H1 (cell line): Measurements from ENCODE around the gene TMEM266. TPM values are rescaled to one million over a fixed set of nuclear protein-coding genes. Genes with fewer than 3 reads are reported as not detected.

ENCODE experiments used
- CTCF ChIA-PET: fragments of 300-600 bp; sonication (Branson Sonifier 250); formaldehyde crosslinking; loops from one replicate; lab custom pipeline; 2021; ENCODE audit not compliant: partially characterized antibody; lab: Charles Lee
- POLR2A ChIA-PET: fragments of 300-600 bp; sonication (Branson Sonifier 250); formaldehyde crosslinking; loops from one replicate; lab custom pipeline; 2021; ENCODE audit warnings: inconsistent platforms; ENCODE audit not compliant: partially characterized antibody; lab: Charles Lee
- DNase-seq, 2 experiments: peaks; one replicate each; pipeline versions ENCODE4 v3.0.0 to v3.0.0-alpha.2; 2010 to 2022; ENCODE audit warnings: low spot score in 2 of 2, low read depth in 1 of 2, mixed read lengths in 1 of 2
- FAIRE-seq: peaks from 2 replicates; lab custom pipeline; 2011; peaks lifted over from hg19 to GRCh38; lab: Jason Lieb, UNC
- H2AFZ ChIP-seq: 2 replicates; pipeline ENCODE4 v1.8.1; 2012; ENCODE audit warnings: low read length, inconsistent platforms
- H2AK5ac ChIP-seq: 2 replicates; pipeline ENCODE4 v1.6.1; 2013; ENCODE audit warnings: low read depth, low read length
- H2BK120ac ChIP-seq: replicated peaks from 2 replicates; pipeline ENCODE3; 2013; ENCODE audit warnings: low read depth, low read length, inconsistent platforms
- H2BK12ac ChIP-seq: 2 replicates; pipeline ENCODE4 v1.6.1; 2013; ENCODE audit warnings: low read depth, low read length
- H2BK15ac ChIP-seq: 2 replicates; pipeline ENCODE4 v1.6.1; 2013; ENCODE audit warnings: low read length
- H2BK20ac ChIP-seq: 2 replicates; pipeline ENCODE4 v1.6.1; 2013; ENCODE audit warnings: low read length
- H2BK5ac ChIP-seq: 2 replicates; pipeline ENCODE4 v1.6.1; 2013; ENCODE audit warnings: low read depth, low read length
- H3K14ac ChIP-seq: 2 replicates; pipeline ENCODE4 v1.6.1; 2013; ENCODE audit warnings: inconsistent platforms; ENCODE audit not compliant: insufficient read length
- H3K18ac ChIP-seq: 2 replicates; pipeline ENCODE4 v1.6.1; 2013; ENCODE audit warnings: low read length; ENCODE audit errors: extremely low read depth
- H3K23ac ChIP-seq: 2 replicates; pipeline ENCODE4 v1.6.1; 2013; ENCODE audit warnings: inconsistent platforms; ENCODE audit not compliant: insufficient read length
- H3K23me2 ChIP-seq: 2 replicates; pipeline ENCODE4 v1.6.1; 2013; ENCODE audit warnings: low read depth, low read length
- H3K27ac ChIP-seq: 2 replicates; pipeline ENCODE4 v1.6.1; 2011; ENCODE audit warnings: low read depth, low read length, inconsistent platforms
- H3K27me3 ChIP-seq, 4 experiments: replicated peaks in 1 of 4; 1 replicate in 1 of 4; 2 replicates in 3 of 4; pipeline versions ENCODE4 v1.6.1 to v1.8.1; 2011 to 2013; ENCODE audit warnings: low read length in 3 of 4, mild to moderate bottlenecking in 3 of 4, inconsistent platforms in 2 of 4, mixed read lengths in 2 of 4, moderate library complexity in 1 of 4; ENCODE audit not compliant: control insufficient read depth in 3 of 4, insufficient read depth in 3 of 4; ENCODE audit errors: extremely low read depth in 1 of 4
- H3K36me3 ChIP-seq, 4 experiments: 2 replicates each; pipeline versions ENCODE4 v1.6.1 to v1.8.1; 2011 to 2013; ENCODE audit warnings: mild to moderate bottlenecking in 4 of 4, low read length in 3 of 4, moderate library complexity in 2 of 4, control low read depth in 1 of 4, inconsistent platforms in 1 of 4; ENCODE audit not compliant: insufficient read depth in 4 of 4, control insufficient read depth in 2 of 4
- H3K4ac ChIP-seq: replicated peaks from 2 replicates; pipeline ENCODE3; 2013; ENCODE audit warnings: low read length, low read depth, mixed read lengths, inconsistent platforms; ENCODE audit not compliant: insufficient read length
- H3K4me1 ChIP-seq, 4 experiments: replicated peaks in 1 of 4; 1 replicate in 1 of 4; 2 replicates in 3 of 4; pipeline versions ENCODE4 v1.6.1 to v1.8.1; 2011 to 2013; ENCODE audit warnings: low read length in 3 of 4, inconsistent platforms in 2 of 4, mixed read lengths in 1 of 4; ENCODE audit not compliant: insufficient read depth in 4 of 4, control insufficient read depth in 3 of 4
- H3K4me2 ChIP-seq, 2 experiments: 2 replicates each; pipeline versions ENCODE4 v1.6.1 to v1.8.1; 2011 to 2013; ENCODE audit warnings: low read depth in 2 of 2, low read length in 2 of 2, control low read depth in 1 of 2, inconsistent platforms in 1 of 2, mild to moderate bottlenecking in 1 of 2; ENCODE audit not compliant: insufficient read depth in 1 of 2
- H3K4me3 ChIP-seq, 4 experiments: fragments of 200-600, 300-600 bp in 1 of 4; sonication (generic), shearing (Covaris generic), sonication (Bioruptor Twin) in 1 of 4; 2 replicates each; pipeline versions ENCODE4 v1.5.1 to v1.8.1; 2011 to 2016; ENCODE audit warnings: low read length in 4 of 4, low read depth in 3 of 4, control low read depth in 2 of 4, inconsistent platforms in 2 of 4, mild to moderate bottlenecking in 2 of 4, mixed read lengths in 1 of 4, moderate library complexity in 1 of 4; ENCODE audit not compliant: insufficient read depth in 2 of 4; ENCODE audit errors: extremely low read depth in 1 of 4
- H3K56ac ChIP-seq: replicated peaks from 2 replicates; pipeline ENCODE3; 2013; ENCODE audit warnings: low read depth, mild to moderate bottlenecking, mixed read lengths, low read length, inconsistent platforms; ENCODE audit not compliant: insufficient read length
- H3K79me1 ChIP-seq: 2 replicates; pipeline ENCODE4 v1.6.1; 2013; ENCODE audit warnings: low read depth, low read length, control low read depth
- H3K79me2 ChIP-seq, 2 experiments: 2 replicates each; pipeline versions ENCODE4 v1.6.1 to v1.8.1; 2012 to 2013; ENCODE audit warnings: low read length in 2 of 2, mild to moderate bottlenecking in 2 of 2, inconsistent platforms in 1 of 2; ENCODE audit not compliant: insufficient read depth in 2 of 2, control insufficient read depth in 1 of 2
- H3K9ac ChIP-seq, 4 experiments: replicated peaks in 1 of 4; 1 replicate in 1 of 4; 2 replicates in 3 of 4; pipeline versions ENCODE4 v1.6.1 to v1.8.1; 2011 to 2013; ENCODE audit warnings: low read depth in 3 of 4, low read length in 3 of 4, control low read depth in 2 of 4, mild to moderate bottlenecking in 2 of 4, moderate library complexity in 2 of 4, inconsistent platforms in 1 of 4; ENCODE audit errors: extremely low read depth in 1 of 4
- H3K9me3 ChIP-seq, 2 experiments: 2 replicates each; pipeline versions ENCODE4 v1.6.1 to v1.8.1; 2012 to 2013; ENCODE audit warnings: mild to moderate bottlenecking in 2 of 2, moderate library complexity in 2 of 2, control low read depth in 1 of 2, inconsistent platforms in 1 of 2, low read depth in 1 of 2, low read length in 1 of 2, mixed read lengths in 1 of 2; ENCODE audit not compliant: insufficient read depth in 2 of 2
- H4K20me1 ChIP-seq, 2 experiments: replicated peaks in 1 of 2; 2 replicates each; pipeline versions ENCODE3 to v1.8.1; 2011 to 2013; ENCODE audit warnings: inconsistent platforms in 2 of 2, low read length in 2 of 2, mild to moderate bottlenecking in 1 of 2; ENCODE audit not compliant: insufficient read depth in 2 of 2, control insufficient read depth in 1 of 2
- H4K5ac ChIP-seq: 2 replicates; pipeline ENCODE4 v1.6.1; 2013; ENCODE audit warnings: low read length, low read depth, mixed read lengths, inconsistent platforms; ENCODE audit not compliant: insufficient read length
- H4K8ac ChIP-seq: 2 replicates; pipeline ENCODE4 v1.8.0; 2013; ENCODE audit warnings: mild to moderate bottlenecking, moderate library complexity, low read length, inconsistent platforms; ENCODE audit not compliant: insufficient read depth; ENCODE audit errors: extremely low read depth
- H4K91ac ChIP-seq: replicated peaks from 2 replicates; pipeline ENCODE3; 2013; ENCODE audit warnings: low read length, mixed read lengths, inconsistent platforms; ENCODE audit not compliant: insufficient read length
- BACH1 ChIP-seq: IDR thresholded peaks from 2 replicates; pipeline ENCODE4 v1.6.1; 2012; ENCODE audit warnings: low read length, improper control_type of control experiment
- BCL11A ChIP-seq, 2 experiments: IDR thresholded peaks; one replicate each; pipeline ENCODE4 v1.6.1; 2011; ENCODE audit warnings: low read depth in 2 of 2, low read length in 2 of 2, mild to moderate bottlenecking in 2 of 2
- BRCA1 ChIP-seq: IDR thresholded peaks from 2 replicates; pipeline ENCODE4 v1.6.1; 2012; ENCODE audit warnings: low read depth, low read length, improper control_type of control experiment
- CHD1 ChIP-seq: IDR thresholded peaks from 2 replicates; pipeline ENCODE4 v1.6.1; 2012; ENCODE audit warnings: low read depth, low read length, improper control_type of control experiment
- GTF2F1 ChIP-seq: IDR thresholded peaks from 2 replicates; pipeline ENCODE4 v1.6.1; 2012; ENCODE audit warnings: low read depth, low read length, improper control_type of control experiment, borderline replicate concordance
- MAX ChIP-seq: IDR thresholded peaks from 2 replicates; pipeline ENCODE4 v1.6.1; 2012; ENCODE audit warnings: inconsistent platforms
- POU5F1 ChIP-seq: IDR thresholded peaks from 2 replicates; pipeline ENCODE4 v1.6.1; 2011; ENCODE audit warnings: low read depth, mild to moderate bottlenecking, low read length, moderate library complexity
- RAD21 ChIP-seq, 2 experiments: IDR thresholded peaks in 1 of 2; conservative IDR thresholded peaks in 1 of 2; 2 replicates each; pipeline ENCODE4 v1.6.1; 2011; ENCODE audit warnings: low read depth in 2 of 2, low read length in 2 of 2, improper control_type of control experiment in 1 of 2, inconsistent platforms in 1 of 2, mild to moderate bottlenecking in 1 of 2, moderate library complexity in 1 of 2
- RBBP5 ChIP-seq: IDR thresholded peaks from 2 replicates; pipeline ENCODE4 v1.7.1; 2012; ENCODE audit warnings: low read depth, mild to moderate bottlenecking, inconsistent platforms, low read length, moderate library complexity, borderline replicate concordance
- SIRT6 ChIP-seq: IDR thresholded peaks from one replicate; pipeline ENCODE4 v1.7.1; 2012; ENCODE audit warnings: low read length, inconsistent platforms
- SRF ChIP-seq: IDR thresholded peaks from 2 replicates; pipeline ENCODE4 v1.6.1; 2011; ENCODE audit warnings: mild to moderate bottlenecking, low read depth, low read length, moderate library complexity
- SUZ12 ChIP-seq: fragments of 200-600 bp; sonication (generic); IDR thresholded peaks from 2 replicates; pipeline ENCODE4 v1.6.1; 2012; ENCODE audit warnings: mild to moderate bottlenecking, inconsistent platforms, low read length, moderate library complexity, mixed read lengths
- TAF1 ChIP-seq: IDR thresholded peaks from 2 replicates; pipeline ENCODE4 v1.6.1; 2011; ENCODE audit warnings: mild to moderate bottlenecking, low read depth, low read length
- TEAD4 ChIP-seq: IDR thresholded peaks from 2 replicates; pipeline ENCODE4 v1.6.1; 2012; ENCODE audit warnings: low read depth, low read length, inconsistent platforms, mixed read lengths
- WGBS, 2 experiments: shearing (Covaris generic) in 1 of 2; methylation state at CpG; one replicate each; pipeline versions ENCODE4 v1.1.6 to v1.1.7; 2013 to 2015; ENCODE audit warnings: low lambda C conversion rate in 2 of 2, mixed read lengths in 2 of 2, inconsistent platforms in 1 of 2, low coverage in 1 of 2, missing lambda C conversion rate in 1 of 2; ENCODE audit not compliant: insufficient replicate concordance in 2 of 2, insufficient coverage in 1 of 2, insufficient read length in 1 of 2; ENCODE audit errors: extremely low coverage in 1 of 2, missing lambda C conversion rate in 1 of 2; 5-methylcytosine and 5-hydroxymethylcytosine counted together
- polyA plus RNA-seq, 7 experiments: library from polyadenylated mRNA; depleted of rRNA in 3 of 7; stranded (reverse) in 5 of 7; unstranded in 2 of 7; fragments of >200 nt in 5 of 7; fragments of 200-250 nt in 2 of 7; gene quantifications; 1 replicate in 5 of 7; 2 replicates in 1 of 7; 4 replicates in 1 of 7; pipeline versions ENCODE4 v1.2.1 to v1.2.3, GENCODE V29; 2011 to 2013; ENCODE audit warnings: missing spikeins in 2 of 7, mixed read lengths in 2 of 7
- total RNA-seq: library from RNA; stranded (reverse); fragmentation: NEBNext Ultra II Directional; extraction: Animal tissue kit (Norgen Biotek cat#: 25700); gene quantifications from 2 replicates; pipeline ENCODE4 v1.2.1, GENCODE V29; 2021

The TMEM266 gene
- total and polyA plus RNA-seq, 2 of the 8 experiments (the other 6 are each of a cell fraction or from before 2014, with no cell fraction given) = 2.6 TPM

- H2AFZ ChIP-seq = no peak overlapping the region
- H3K4ac ChIP-seq = no peak overlapping the region
- H2BK20ac ChIP-seq = no peak overlapping the region
- no peak overlapping the region for H2BK15ac ChIP-seq
- H2BK120ac ChIP-seq = no peak overlapping the region
- H3K9me3 ChIP-seq = no peaks in the 10 kb centered on the region
- H3K36me3 ChIP-seq = no peaks in the 10 kb centered on the region
- no peaks in the 10 kb centered on the region for H3K23me2 ChIP-seq
- no peak overlapping the region for H4K91ac ChIP-seq
- H3K9ac ChIP-seq = no peak overlapping the region
- no peak overlapping the region for H2BK12ac ChIP-seq
- no peak overlapping the region for H3K27ac ChIP-seq
- no peak overlapping the region for H3K4me3 ChIP-seq
- no peak overlapping the region for H4K8ac ChIP-seq
- peak; percentile 28 for FAIRE-seq
- WGBS, 2 experiments = 95% methylated on average over 7 of the region's 7 CpGs; no CpG with 5 or more reads in 1 of the 2 experiments
- no peaks in the 10 kb centered on the region for H4K20me1 ChIP-seq
- no peak overlapping the region for H3K56ac ChIP-seq
- H3K18ac ChIP-seq = no peak overlapping the region
- POLR2A ChIA-PET = no interaction called here
- H3K4me1 ChIP-seq = peaks cover 0 to 21% (median 11%) of the 10 kb centered on the region in 4 experiments; a peak in 6 of 7 replicates
- CTCF ChIA-PET = interaction anchor here (0.7 to 9.8 kb wide), 4 partner anchors 16 to 35 kb away, joined by 3 to 114 read pairs (median 8); no protein-coding TSS in a partner anchor
- no peaks in the 10 kb centered on the region for H3K79me2 ChIP-seq
- H2AK5ac ChIP-seq = no peak overlapping the region
- no peak overlapping the region for H3K4me2 ChIP-seq
- no peak overlapping the region for H4K5ac ChIP-seq
- no peak for DNase-seq
- no peak overlapping the region for H2BK5ac ChIP-seq
- no peaks in the 10 kb centered on the region; a peak in 1 of 7 replicates for H3K27me3 ChIP-seq
- H3K23ac ChIP-seq = no peak overlapping the region
- no peak overlapping the region for H3K14ac ChIP-seq
- no peaks in the 10 kb centered on the region for H3K79me1 ChIP-seq
- TF ChIP-seq BRCA1 = no peak
- no peak for TF ChIP-seq SUZ12
- no peak for TF ChIP-seq POU5F1
- TF ChIP-seq CHD1 = no peak
- no peak for TF ChIP-seq TAF1
- no peak for TF ChIP-seq BCL11A (IDR thresholded peaks at IDR 0.05; ENCODE audit: low read depth in 2 of 2, low read length in 2 of 2)
- no peak for TF ChIP-seq TEAD4
- TF ChIP-seq SRF = no peak
- no peak for TF ChIP-seq SIRT6
- TF ChIP-seq MAX = no peak
- no peak for TF ChIP-seq RBBP5
- TF ChIP-seq GTF2F1 = no peak
- TF ChIP-seq RAD21 (IDR thresholded peaks at IDR 0.05 in 1 of 2, conservative IDR thresholded peaks at IDR 0.05 in 1 of 2; ENCODE audit: low read depth in 2 of 2, low read length in 2 of 2) = no peak
- TF ChIP-seq BACH1 = no peak
Observed at GRCh38 chr15:76155731-76156130, 95.9 kb downstream of the TMEM266 start.
